HEK293T (cell line): ENCODE measurements around the gene ATP10A.

Experiments
- CTCF ChIA-PET: fragments of 350-600 bp; formaldehyde crosslinking; extraction: SDS; loops from one replicate; lab custom pipeline; 2021; ENCODE audit warnings: antibody characterized with exemption, inconsistent platforms; lab: Yijun Ruan, JAX
- POLR2A ChIA-PET: fragments of 350-600 bp; formaldehyde crosslinking; extraction: SDS; loops from one replicate; lab custom pipeline; 2020; ENCODE audit warnings: antibody characterized with exemption, inconsistent platforms; lab: Yijun Ruan, JAX
- DNase-seq: peaks from one replicate; pipeline ENCODE4 v3.0.0; 2012; ENCODE audit warnings: mixed read lengths; ENCODE audit errors: extremely low spot score
- ARNT ChIP-seq: fragments of 450-650 bp; IDR thresholded peaks from 2 replicates; pipeline ENCODE4 v1.6.1; 2017; ENCODE audit warnings: mild to moderate bottlenecking
- BHLHE40 ChIP-seq: fragments of 450-650 bp; IDR thresholded peaks from 2 replicates; pipeline ENCODE4 v1.6.1; 2016; ENCODE audit warnings: mild to moderate bottlenecking, moderate library complexity, borderline replicate concordance
- CTBP1 ChIP-seq: fragments of 450-650 bp; IDR thresholded peaks from 2 replicates; pipeline ENCODE4 v1.6.1; 2016; ENCODE audit warnings: borderline replicate concordance
- ELF4 ChIP-seq: fragments of 450-650 bp; IDR thresholded peaks from 2 replicates; pipeline ENCODE4 v1.6.1; 2017; ENCODE audit warnings: antibody characterized with exemption
- FOXA1 ChIP-seq: fragments of 450-650 bp; IDR thresholded peaks from 2 replicates; pipeline ENCODE4 v1.6.1; 2016; ENCODE audit warnings: mild to moderate bottlenecking
- FOXK2 ChIP-seq: fragments of 450-650 bp; IDR thresholded peaks from 2 replicates; pipeline ENCODE4 v1.6.1; 2016; ENCODE audit warnings: mild to moderate bottlenecking
- FOXM1 ChIP-seq: fragments of 450-650 bp; IDR thresholded peaks from 2 replicates; pipeline ENCODE4 v1.6.1; 2017; ENCODE audit warnings: mild to moderate bottlenecking, borderline replicate concordance
- HDGF ChIP-seq: fragments of 450-650 bp; IDR thresholded peaks from 2 replicates; pipeline ENCODE4 v1.6.1; 2017; ENCODE audit warnings: antibody characterized with exemption, borderline replicate concordance
- L3MBTL2 ChIP-seq: fragments of 450-650 bp; conservative IDR thresholded peaks from 2 replicates; pipeline ENCODE4 v1.6.1; 2016; ENCODE audit warnings: mild to moderate bottlenecking
- LEF1 ChIP-seq: fragments of 450-650 bp; IDR thresholded peaks from 2 replicates; pipeline ENCODE4 v1.6.1; 2017; ENCODE audit warnings: mild to moderate bottlenecking, borderline replicate concordance
- NFRKB ChIP-seq: fragments of 450-650 bp; IDR thresholded peaks from 2 replicates; pipeline ENCODE4 v1.6.1; 2016; ENCODE audit warnings: mild to moderate bottlenecking, moderate library complexity
- PKNOX1 ChIP-seq: fragments of 450-650 bp; IDR thresholded peaks from 2 replicates; pipeline ENCODE4 v1.6.1; 2016
- SP1 ChIP-seq: fragments of 450-650 bp; IDR thresholded peaks from 2 replicates; pipeline ENCODE4 v1.6.1; 2017
- SUZ12 ChIP-seq: fragments of 450-650 bp; IDR thresholded peaks from 2 replicates; pipeline ENCODE4 v1.6.1; 2016; ENCODE audit warnings: mild to moderate bottlenecking
- TARDBP ChIP-seq: fragments of 450-650 bp; IDR thresholded peaks from 2 replicates; pipeline ENCODE4 v1.6.1; 2016
- ZNF384 ChIP-seq: fragments of 450-650 bp; IDR thresholded peaks from 2 replicates; pipeline ENCODE4 v1.6.1; 2016

ATP10A gene

DNA sequence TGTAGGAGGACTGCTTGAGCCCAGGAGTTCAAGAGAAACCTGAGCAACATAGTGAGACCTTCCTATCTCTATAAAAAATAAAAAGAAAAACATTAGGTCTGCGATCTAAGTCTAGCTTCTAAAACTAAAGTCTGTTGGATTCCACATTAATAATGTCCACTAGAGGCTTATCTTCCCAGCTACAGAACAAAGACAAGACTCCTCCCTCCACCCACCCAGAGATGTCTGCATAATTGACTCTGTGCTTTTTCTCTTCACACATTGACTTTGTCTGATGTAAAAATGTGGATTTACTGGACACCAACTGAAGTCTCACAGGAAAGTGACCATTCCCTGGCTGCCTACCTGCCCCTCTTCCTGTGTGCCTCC is 91.8 kb downstream of the ATP10A start:
- POLR2A ChIA-PET: no interaction called here
- CTCF ChIA-PET: interaction anchor here (1.2 kb wide), 1 partner anchor 12 kb away, joined by 4 read pairs; no protein-coding TSS in a partner anchor
- TF ChIP-seq CTBP1 (no peak), FOXA1 (no peak), ELF4 (no peak), L3MBTL2 (no peak)
- no peak for DNase-seq

- no peak for DNase-seq
- TF ChIP-seq ARNT (no peak), LEF1 (no peak), NFRKB (no peak), ZNF384 (no peak), FOXK2 (no peak), HDGF (no peak), PKNOX1 (no peak), FOXM1 (no peak), ELF4 (no peak), L3MBTL2 (no peak), SP1 (no peak), SUZ12 (no peak), TARDBP (no peak), CTBP1 (no peak), FOXA1 (no peak)
- ChIA-PET CTCF (no interaction called here), POLR2A (no interaction called here)
Observed at GRCh38 chr15:25770618-25771337, 92.3 kb downstream of the ATP10A start.

DNA sequence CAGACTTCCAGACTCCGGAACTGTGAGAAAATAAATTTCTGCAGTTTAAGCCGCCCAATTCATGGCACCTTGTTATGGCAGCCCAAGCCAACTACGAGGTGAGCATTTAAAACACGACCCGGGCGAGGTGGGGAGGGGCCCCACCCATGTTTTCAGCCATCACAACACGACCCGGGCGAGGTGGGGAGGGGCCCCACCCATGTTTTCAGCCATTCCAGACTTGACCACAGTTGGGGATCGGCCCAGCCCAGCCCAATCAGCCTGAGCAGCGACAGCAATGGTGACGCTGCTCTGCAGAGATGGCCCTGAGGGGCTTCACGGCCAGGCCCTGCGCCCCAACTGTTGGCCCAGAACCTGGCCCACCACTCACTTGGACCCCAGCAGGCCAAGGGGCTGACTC is 93.1 kb downstream of the ATP10A start:
- ChIA-PET POLR2A (no interaction called here), CTCF (no interaction called here)
- no peak for TF ChIP-seq TARDBP
- TF ChIP-seq FOXK2: no peak
- TF ChIP-seq ZNF384: no peak
- TF ChIP-seq FOXM1: no peak
- no peak for TF ChIP-seq SP1
- no peak for TF ChIP-seq LEF1
- no peak for TF ChIP-seq SUZ12
- TF ChIP-seq FOXA1: no peak
- no peak for TF ChIP-seq ELF4
- DNase-seq: no peak

GRCh38 chr15:25768271-25768670 is 94.9 kb downstream of the ATP10A start:
- ChIA-PET POLR2A (no interaction called here), CTCF (interaction anchor here (0.6 kb wide), 1 partner anchor 165 kb away, joined by 4 read pairs; no protein-coding TSS in a partner anchor)
- no peak for DNase-seq
- TF ChIP-seq ARNT: no peak
- no peak for TF ChIP-seq L3MBTL2
- no peak for TF ChIP-seq LEF1
- TF ChIP-seq SUZ12: no peak
- no peak for TF ChIP-seq CTBP1
- TF ChIP-seq NFRKB: no peak
- TF ChIP-seq ELF4: no peak
- no peak for TF ChIP-seq FOXA1
- no peak for TF ChIP-seq SP1
- TF ChIP-seq TARDBP: no peak
- TF ChIP-seq HDGF: no peak
- TF ChIP-seq ZNF384: no peak
- no peak for TF ChIP-seq FOXM1
- TF ChIP-seq FOXK2: no peak

GRCh38 chr15:25767356-25768151 is 95.6 kb downstream of the ATP10A start:
- ChIA-PET CTCF (interaction anchor here (0.6 kb wide), 1 partner anchor 166 kb away, joined by 4 read pairs; no protein-coding TSS in a partner anchor), POLR2A (no interaction called here)
- DNase-seq: no peak
- TF ChIP-seq SP1 (no peak), BHLHE40 (no peak), HDGF (no peak), ZNF384 (no peak), CTBP1 (no peak), PKNOX1 (no peak), NFRKB (no peak), FOXM1 (no peak), ARNT (no peak), LEF1 (no peak), FOXK2 (no peak), FOXA1 (no peak), ELF4 (no peak), SUZ12 (no peak), L3MBTL2 (no peak), TARDBP (no peak)

GRCh38 chr15:25766417-25766816 is 96.7 kb downstream of the ATP10A start:
- no peak for TF ChIP-seq CTBP1
- no peak for TF ChIP-seq ELF4
- no peak for TF ChIP-seq LEF1
- TF ChIP-seq FOXK2: no peak
- no peak for TF ChIP-seq NFRKB
- no peak for TF ChIP-seq TARDBP
- no peak for TF ChIP-seq FOXA1
- TF ChIP-seq L3MBTL2: no peak
- DNase-seq: no peak
- ChIA-PET POLR2A (no interaction called here), CTCF (no interaction called here)
